Activated CD8-positive, alpha-beta T cell treated with anti-CD3 and anti-CD28 coated beads for 36 hours (primary cell): ENCODE measurements around the gene GBA2. TPM values are rescaled to one million over a fixed set of nuclear protein-coding genes. Genes with fewer than 3 reads are reported as not detected.

Experiments
- ATAC-seq: fragments of 200-7000 bp; cut with Tn5 transposase; one replicate; pipeline ENCODE4 v1.10.0; 2021; ENCODE audit warnings: mild to moderate bottlenecking, moderate library complexity
- CTCF ChIA-PET: fragments of 350-600 bp; sonication (Branson Sonifier 250); formaldehyde crosslinking; loops from one replicate; lab custom pipeline; 2021; ENCODE audit warnings: antibody characterized with exemption; lab: Charles Lee
- POLR2A ChIA-PET: fragments of 350-600 bp; sonication (Branson Sonifier 250); formaldehyde crosslinking; loops from one replicate; lab custom pipeline; 2021; ENCODE audit warnings: antibody characterized with exemption; lab: Charles Lee
- DNase-seq: peaks from one replicate; pipeline ENCODE4 v3.0.0-alpha.2; 2020
- H3K27ac Mint-ChIP-seq: one replicate; pipeline ENCODE4 v1.8.0; 2021; ENCODE audit warnings: mild to moderate bottlenecking, mixed read lengths
- H3K27me3 Mint-ChIP-seq: one replicate; pipeline ENCODE4 v1.8.0; 2021; ENCODE audit warnings: mixed read lengths
- H3K36me3 Mint-ChIP-seq: one replicate; pipeline ENCODE4 v1.8.0; 2021; ENCODE audit warnings: low read depth, mixed read lengths
- H3K4me1 Mint-ChIP-seq: one replicate; pipeline ENCODE4 v1.8.0; 2021; ENCODE audit warnings: low read depth, mixed read lengths
- H3K4me3 Mint-ChIP-seq: one replicate; pipeline ENCODE4 v1.8.0; 2021; ENCODE audit warnings: mild to moderate bottlenecking, moderate library complexity, mixed read lengths
- H3K9me3 Mint-ChIP-seq: one replicate; pipeline ENCODE4 v1.8.0; 2021; ENCODE audit warnings: mixed read lengths
- CTCF ChIP-seq: fragments of 200-600 bp; IDR thresholded peaks from one replicate; pipeline ENCODE4 v1.8.0; 2022; ENCODE audit warnings: antibody characterized with exemption, mild to moderate bottlenecking
- intact Hi-C: fragments of 100-400 bp; cut with micrococcal nuclease; formaldehyde crosslinking; loops from one replicate; pipeline ENCODE4 v1.10.0; 2022
- total RNA-seq, 2 experiments: library from RNA; stranded (reverse); gene quantifications; one replicate each; pipeline ENCODE4 v1.2.3, GENCODE V29; 2021

The GBA2 gene
- total RNA-seq, 2 experiments from 2014 or later = 21.2 to 22.3 TPM

- no peaks in the 10 kb centered on the region for H3K9me3 Mint-ChIP-seq
- CTCF ChIA-PET = interaction anchor here (0.6 to 3.3 kb wide), 21 partner anchors 9 to 155 kb away, joined by 3 to 51 read pairs (median 5); partner anchors contain the start of genes ARHGEF39, GBA2, MSMP and RGP1
- H3K4me1 Mint-ChIP-seq = peaks cover 20% of the 10 kb centered on the region
- peak; percentile 68 for TF ChIP-seq CTCF
- H3K27ac Mint-ChIP-seq = no peak overlapping the region
- POLR2A ChIA-PET = interaction anchor here (0.6 kb wide), 2 partner anchors 88 to 562 kb away, joined by 3 read pairs; no protein-coding TSS in a partner anchor
- no peak overlapping the region for H3K4me3 Mint-ChIP-seq
- peaks cover 25% of the 10 kb centered on the region for H3K36me3 Mint-ChIP-seq
- ATAC-seq (peak; percentile 20), DNase-seq (peak; percentile 76)
- intact Hi-C loops = no loop called here
- no peaks in the 10 kb centered on the region for H3K27me3 Mint-ChIP-seq
Measured at GRCh38 chr9:35736201-35736633, 12.8 kb downstream of the GBA2 start.

- Mint-ChIP-seq H3K27ac (peak overlapping the region; percentile 26), H3K27me3 (no peaks in the 10 kb centered on the region), H3K9me3 (no peaks in the 10 kb centered on the region), H3K4me3 (peak overlapping the region; percentile 3), H3K36me3 (peaks cover 30% of the 10 kb centered on the region), H3K4me1 (peaks cover 23% of the 10 kb centered on the region)
- POLR2A ChIA-PET = interaction anchor here (0.6 to 4.5 kb wide), 5 partner anchors 13 to 1386 kb away, joined by 3 to 16 read pairs (median 3); partner anchors contain the start of gene ZCCHC7
- DNase-seq (no peak), ATAC-seq (no peak)
- CTCF ChIA-PET = interaction anchor here (2.9 to 3.3 kb wide), 3 partner anchors 12 to 38 kb away, joined by 19 to 51 read pairs (median 21); partner anchors contain the start of genes GBA2 and RGP1
- no peak for TF ChIP-seq CTCF
- intact Hi-C loops = loop anchor here (5.0 kb wide), 2 partner anchors 83 to 132 kb away; partner anchors contain the start of gene HINT2
Measured at GRCh38 chr9:35734096-35734495, 14.9 kb downstream of the GBA2 start.

- Mint-ChIP-seq H3K27me3 (no peaks in the 10 kb centered on the region), H3K4me1 (peaks cover 23% of the 10 kb centered on the region), H3K9me3 (no peaks in the 10 kb centered on the region), H3K36me3 (peaks cover 22% of the 10 kb centered on the region), H3K4me3 (no peak overlapping the region), H3K27ac (peak overlapping the region; percentile 96)
- CTCF ChIA-PET = interaction anchor here (1.0 to 14.0 kb wide), 9 partner anchors 13 to 129 kb away, joined by 4 to 170 read pairs (median 21); partner anchors contain the start of genes ARHGEF39, CCDC107, RMRP and TESK1
- TF ChIP-seq CTCF = no peak
- peak; percentile 12 for ATAC-seq
- POLR2A ChIA-PET = interaction anchor here (0.8 to 4.5 kb wide), 11 partner anchors 12 to 621 kb away, joined by 3 to 17 read pairs (median 3); partner anchors contain the start of genes CCDC107, RMRP and SPAG8
- intact Hi-C loops = loop anchor here (5.0 kb wide), 2 partner anchors 84 to 131 kb away; partner anchors contain the start of gene HINT2
- peak; percentile 68 for DNase-seq
Measured at GRCh38 chr9:35732800-35733541, 16.1 kb downstream of the GBA2 start.

- ChIA-PET POLR2A (interaction anchor here (0.8 to 4.5 kb wide), 15 partner anchors 12 to 620 kb away, joined by 3 to 17 read pairs (median 4); partner anchors contain the start of genes CCDC107, MSMP and RMRP), CTCF (interaction anchor here (0.7 to 14.0 kb wide), 13 partner anchors 12 to 128 kb away, joined by 3 to 170 read pairs (median 12); partner anchors contain the start of genes ARHGEF39, CCDC107, HINT2 and RMRP)
- intact Hi-C loops = loop anchor here (5.0 kb wide), 2 partner anchors 85 to 130 kb away; partner anchors contain the start of gene HINT2
- Mint-ChIP-seq H3K27me3 (no peaks in the 10 kb centered on the region), H3K36me3 (peaks cover 22% of the 10 kb centered on the region), H3K9me3 (no peaks in the 10 kb centered on the region), H3K4me1 (peaks cover 23% of the 10 kb centered on the region), H3K4me3 (no peak within 1 kb of the TSS), H3K27ac (peak within 1 kb of the TSS; percentile 96)
- DNase-seq = peak; percentile 98
- ATAC-seq = peak; percentile 86
- TF ChIP-seq CTCF = no peak
Measured at GRCh38 chr9:35732185-35732799, 16.7 kb downstream of the GBA2 start, which contains the start of the genes CREB3 and TLN1. Gene CREB3, plus strand, starts transcription at chr9:35732666. Its CDS starts 107 bp downstream, at chr9:35732773. Gene TLN1, minus strand, starts transcription at chr9:35732195. Its CDS starts 6,501 bp downstream, at chr9:35725694.
